ENCODE results near the gene KLHL18. TPM values are rescaled to one million over a fixed set of nuclear protein-coding genes. Genes with fewer than 3 reads are reported as not detected.

The KLHL18 gene
- total and polyA plus RNA-seq, 4 donors = 3.5 to 12.6 (median 10.3) TPM

DNA sequence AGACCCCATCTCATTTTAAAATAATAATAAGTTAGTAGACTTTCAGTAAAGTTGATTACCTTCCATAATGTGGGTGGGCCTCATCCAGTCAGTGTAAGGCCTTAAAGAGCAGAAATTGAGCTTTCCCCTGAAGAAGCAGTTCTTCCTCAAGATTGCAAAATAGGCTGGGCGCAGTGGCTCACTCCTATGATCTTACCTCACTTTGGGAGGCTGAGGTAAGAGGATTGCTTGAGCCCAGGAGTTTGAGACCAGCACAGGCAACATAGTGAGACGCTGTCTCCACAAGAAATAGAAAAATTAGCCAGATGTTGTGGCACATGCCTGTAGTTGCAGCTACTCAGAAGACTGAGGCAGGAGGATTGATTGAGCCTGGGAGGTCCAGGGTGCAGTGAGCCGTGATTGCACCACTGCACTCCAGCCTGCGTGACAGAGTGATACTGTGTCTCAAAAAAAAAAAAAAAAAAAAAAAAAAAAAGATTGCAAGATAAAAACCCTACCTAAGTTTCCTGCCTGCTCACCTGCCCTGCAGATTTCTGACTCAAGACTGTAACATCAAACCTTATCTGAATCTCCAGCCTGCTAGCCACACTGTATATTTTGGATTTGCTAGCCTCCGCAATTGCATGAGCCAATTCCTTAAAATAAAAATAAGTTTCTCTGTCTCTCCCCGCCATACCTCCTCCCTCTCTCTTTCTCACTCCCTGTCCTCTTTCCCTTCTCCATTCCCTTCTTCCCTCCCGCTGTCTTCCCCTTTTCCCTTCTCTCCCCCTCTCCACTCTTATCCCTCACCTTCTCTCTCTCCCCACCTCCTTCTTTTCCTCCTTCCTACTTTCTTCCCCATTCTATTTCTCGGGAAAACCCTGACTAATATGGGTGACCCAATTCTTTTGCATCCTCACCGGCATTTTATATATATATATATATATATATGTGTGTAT lies 16.9 kb downstream of the KLHL18 start:
- Histone ChIP-seq H3K36me3 (ENCODE audit: control insufficient read depth in 4 of 4, insufficient read depth in 3 of 4, low read depth in 1 of 4, low read length in 3 of 4) (peaks cover 0 to 7% (median 2%) of the 10 kb centered on the region in 4 donors), H3K27ac (ENCODE audit: low read depth in 1 of 2, low read length in 2 of 2) (no peak overlapping the region), H3K9me3 (ENCODE audit: control insufficient read depth in 4 of 4, low read length in 3 of 4) (no peaks in the 10 kb centered on the region), H3K4me1 (ENCODE audit: control insufficient read depth in 4 of 4, insufficient read depth in 4 of 4, low read length in 3 of 4) (no peaks in the 10 kb centered on the region), H3K9ac (ENCODE audit: low read depth in 1 of 2, low read length in 2 of 2) (no peak overlapping the region), H3K27me3 (ENCODE audit: control insufficient read depth in 4 of 4, insufficient read depth in 4 of 4, low read length in 3 of 4) (no peaks in the 10 kb centered on the region), H3K4me3 (ENCODE audit: low read depth in 1 of 3, low read length in 3 of 3) (no peak overlapping the region)
- 90% methylated on average over 9 of the region's 9 CpGs for WGBS
- no peak for TF ChIP-seq RXRA (IDR thresholded peaks at IDR 0.05)
- TF ChIP-seq, protein P1, sequence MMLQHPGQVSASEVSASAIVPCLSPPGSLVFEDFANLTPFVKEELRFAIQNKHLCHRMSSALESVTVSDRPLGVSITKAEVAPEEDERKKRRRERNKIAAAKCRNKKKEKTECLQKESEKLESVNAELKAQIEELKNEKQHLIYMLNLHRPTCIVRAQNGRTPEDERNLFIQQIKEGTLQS (IDR thresholded peaks at IDR 0.05) = no peak
- no peak for TF ChIP-seq TAF1 (conservative IDR thresholded peaks at IDR 0.05)
- no peak for TF ChIP-seq CTCF (IDR thresholded peaks at IDR 0.05; ENCODE audit: low read depth, low read length, missing input control)
- TF ChIP-seq RAD21 (IDR thresholded peaks at IDR 0.05) = no peak
- TF ChIP-seq GABPA (IDR thresholded peaks at IDR 0.05 in 1 of 2, conservative IDR thresholded peaks at IDR 0.05 in 1 of 2) = no peak
- TF ChIP-seq HNF4A (conservative IDR thresholded peaks at IDR 0.05) = no peak
- no peak for TF ChIP-seq ZBTB33 (IDR thresholded peaks at IDR 0.05)
- DNase-seq (ENCODE audit: low spot score) = no peak

DNA sequence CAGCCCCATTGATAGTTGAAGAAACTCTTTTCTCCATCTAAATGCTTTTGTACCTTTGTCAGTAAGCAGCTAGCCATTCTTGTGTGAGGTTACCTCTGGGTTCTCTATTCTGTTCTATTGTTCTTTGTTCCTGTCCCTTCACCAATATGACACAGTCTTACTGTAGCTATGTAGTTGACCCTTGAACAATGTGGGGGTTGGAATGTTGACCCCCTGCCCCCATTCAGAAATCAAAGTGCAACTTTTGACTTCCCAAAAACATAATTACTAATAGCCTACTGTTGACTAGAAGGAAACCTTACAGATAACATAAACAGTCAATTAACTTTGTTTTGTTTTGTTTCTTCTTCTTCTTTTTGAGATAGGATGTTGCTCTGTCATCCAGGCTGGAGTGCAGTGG lies 18.7 kb downstream of the KLHL18 start:
- TF ChIP-seq, protein P2, sequence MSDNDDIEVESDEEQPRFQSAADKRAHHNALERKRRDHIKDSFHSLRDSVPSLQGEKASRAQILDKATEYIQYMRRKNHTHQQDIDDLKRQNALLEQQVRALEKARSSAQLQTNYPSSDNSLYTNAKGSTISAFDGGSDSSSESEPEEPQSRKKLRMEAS (IDR thresholded peaks at IDR 0.05) = no peak
- no peak for TF ChIP-seq GABPA (IDR thresholded peaks at IDR 0.05 in 1 of 2, conservative IDR thresholded peaks at IDR 0.05 in 1 of 2)
- no peak for TF ChIP-seq FOXA1 (IDR thresholded peaks at IDR 0.05)
- no peak for TF ChIP-seq JUND (IDR thresholded peaks at IDR 0.05)
- no peak for TF ChIP-seq NR2F2 (IDR thresholded peaks at IDR 0.05)
- no peak for TF ChIP-seq RXRA (IDR thresholded peaks at IDR 0.05)
- Histone ChIP-seq H3K9ac (ENCODE audit: low read depth in 1 of 2, low read length in 2 of 2) (no peak overlapping the region), H3K4me3 (ENCODE audit: low read depth in 1 of 3, low read length in 3 of 3) (no peak overlapping the region), H3K27me3 (ENCODE audit: control insufficient read depth in 4 of 4, insufficient read depth in 4 of 4, low read length in 3 of 4) (no peaks in the 10 kb centered on the region), H3K4me1 (ENCODE audit: control insufficient read depth in 4 of 4, insufficient read depth in 4 of 4, low read length in 3 of 4) (no peaks in the 10 kb centered on the region), H3K36me3 (ENCODE audit: control insufficient read depth in 4 of 4, insufficient read depth in 3 of 4, low read depth in 1 of 4, low read length in 3 of 4) (peaks cover 0 to 7% (median 2%) of the 10 kb centered on the region in 4 donors), H3K9me3 (ENCODE audit: control insufficient read depth in 4 of 4, low read length in 3 of 4) (no peaks in the 10 kb centered on the region), H3K27ac (ENCODE audit: low read depth in 1 of 2, low read length in 2 of 2) (no peak overlapping the region)
- DNase-seq (ENCODE audit: low spot score) = no peak

DNA sequence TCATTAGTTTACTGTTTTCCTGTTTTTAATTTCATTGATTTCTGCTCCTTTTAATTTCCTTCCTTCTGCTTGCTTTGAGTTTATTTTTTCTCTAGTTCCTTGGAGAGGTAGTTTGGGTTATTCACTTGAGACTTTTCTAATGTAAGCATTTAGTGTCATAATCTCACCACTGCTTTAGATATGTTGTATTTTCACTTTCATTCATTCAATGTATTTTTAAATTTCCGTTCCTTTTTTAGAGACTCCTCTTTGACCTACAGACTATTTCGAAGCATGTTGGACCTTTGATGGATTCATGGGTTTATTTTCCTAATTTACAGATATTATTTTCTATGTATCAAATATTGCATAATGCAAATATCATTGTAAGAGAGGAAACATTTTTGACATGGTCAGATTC lies 23.3 kb downstream of the KLHL18 start:
- H3K36me3 ChIP-seq (ENCODE audit: control insufficient read depth in 4 of 4, insufficient read depth in 3 of 4, low read depth in 1 of 4, low read length in 3 of 4) = peaks cover 0 to 7% (median 2%) of the 10 kb centered on the region in 4 donors
- WGBS = 84% methylated on average over 2 of the region's 2 CpGs
- no peaks in the 10 kb centered on the region for H3K9me3 ChIP-seq (ENCODE audit: control insufficient read depth in 4 of 4, low read length in 3 of 4)
- DNase-seq (ENCODE audit: low spot score) = no peak
- H3K27me3 ChIP-seq (ENCODE audit: control insufficient read depth in 4 of 4, insufficient read depth in 4 of 4, low read length in 3 of 4) = no peaks in the 10 kb centered on the region
- no peak overlapping the region for H3K9ac ChIP-seq (ENCODE audit: low read depth in 1 of 2, low read length in 2 of 2)
- H3K4me3 ChIP-seq (ENCODE audit: low read depth in 1 of 3, low read length in 3 of 3) = no peak overlapping the region
- H3K27ac ChIP-seq (ENCODE audit: low read depth in 1 of 2, low read length in 2 of 2) = no peak overlapping the region
- peaks cover 0 to 1% (median 0%) of the 10 kb centered on the region in 4 donors for H3K4me1 ChIP-seq (ENCODE audit: control insufficient read depth in 4 of 4, insufficient read depth in 4 of 4, low read length in 3 of 4)
- TF ChIP-seq FOXA1 (IDR thresholded peaks at IDR 0.05) (no peak), EGR1 (IDR thresholded peaks at IDR 0.05; ENCODE audit: low read depth in 2 of 2) (no peak), HNF4A (conservative IDR thresholded peaks at IDR 0.05) (no peak), NR2F2 (IDR thresholded peaks at IDR 0.05) (no peak), CTCF (IDR thresholded peaks at IDR 0.05; ENCODE audit: low read depth, low read length, missing input control) (no peak), YY1 (IDR thresholded peaks at IDR 0.05) (no peak), JUND (IDR thresholded peaks at IDR 0.05) (no peak), RAD21 (IDR thresholded peaks at IDR 0.05) (no peak), FOXA2 (IDR thresholded peaks at IDR 0.05) (no peak), TAF1 (conservative IDR thresholded peaks at IDR 0.05) (no peak), ZBTB33 (IDR thresholded peaks at IDR 0.05) (no peak), GABPA (IDR thresholded peaks at IDR 0.05 in 1 of 2, conservative IDR thresholded peaks at IDR 0.05 in 1 of 2) (no peak)
- TF ChIP-seq, protein P1 (IDR thresholded peaks at IDR 0.05) = no peak

All from liver (tissue), 9 donors.